Parathyroid adenoma (tissue), 2 donors: ENCODE data around the gene IKZF1.

Experiments used
- H2AFZ ChIP-seq: fragments of 300-600 bp; sonication (generic); one replicate; pipeline ENCODE4 v1.7.0; 2017; ENCODE audit warnings: antibody characterized with exemption, mild to moderate bottlenecking
- H3K27ac ChIP-seq: fragments of 300-600 bp; sonication (generic); one replicate; pipeline ENCODE4 v1.7.0; 2017
- H3K27me3 ChIP-seq: fragments of 300-600 bp; sonication (generic); one replicate; pipeline ENCODE4 v1.7.0; 2017; ENCODE audit warnings: low read length; ENCODE audit not compliant: control insufficient read depth, insufficient read depth
- H3K36me3 ChIP-seq: fragments of 300-600 bp; sonication (generic); one replicate; pipeline ENCODE4 v1.7.0; 2017; ENCODE audit warnings: low read length; ENCODE audit not compliant: control insufficient read depth, insufficient read depth
- H3K4me1 ChIP-seq: fragments of 300-600 bp; sonication (generic); one replicate; pipeline ENCODE4 v1.7.0; 2017; ENCODE audit warnings: control low read depth
- H3K4me2 ChIP-seq: fragments of 300-600 bp; sonication (generic); one replicate; pipeline ENCODE4 v1.7.0; 2017; ENCODE audit warnings: low read length
- H3K4me3 ChIP-seq: fragments of 300-600 bp; sonication (generic); one replicate; pipeline ENCODE4 v1.7.0; 2017; ENCODE audit warnings: low read depth, low read length
- H3K79me2 ChIP-seq: fragments of 300-600 bp; sonication (generic); one replicate; pipeline ENCODE4 v1.7.0; 2017; ENCODE audit warnings: control low read depth
- H3K9ac ChIP-seq: fragments of 300-600 bp; sonication (generic); one replicate; pipeline ENCODE4 v1.7.0; 2017; ENCODE audit warnings: mild to moderate bottlenecking
- H3K9me3 ChIP-seq: fragments of 300-600 bp; sonication (generic); one replicate; pipeline ENCODE4 v1.7.0; 2017; ENCODE audit warnings: low read length; ENCODE audit not compliant: control insufficient read depth
- TF ChIP-seq, protein P1 (sequence below): fragments of 300-600 bp; sonication (generic); IDR thresholded peaks from one replicate; pipeline ENCODE4 v1.7.0; 2017; ENCODE audit warnings: antibody characterized with exemption, mild to moderate bottlenecking
- donor health status: primary hyperparathyroidism.

The IKZF1 gene

DNA sequence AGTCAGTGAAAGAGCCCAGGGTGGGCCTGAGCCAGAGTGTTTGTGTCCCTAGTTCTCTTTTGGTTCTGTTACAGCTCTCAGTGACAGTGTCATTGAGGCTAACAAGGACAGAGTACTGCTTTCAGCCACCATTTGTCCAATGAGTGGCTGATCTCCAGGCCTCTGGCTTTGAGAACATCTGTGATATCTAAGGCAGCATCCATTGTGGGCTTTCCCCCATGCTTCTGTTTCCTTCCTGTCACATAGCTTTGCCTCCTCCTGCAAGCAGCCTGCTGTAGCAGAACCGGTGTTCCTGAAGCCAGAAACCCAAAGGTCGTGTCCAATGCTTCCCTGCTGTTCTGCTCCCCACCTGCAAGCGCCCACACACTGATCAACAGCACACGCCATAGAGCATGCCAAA, 68.4 kb downstream of the IKZF1 start:
- H3K9ac ChIP-seq: no peak overlapping the region
- TF ChIP-seq, protein P1, sequence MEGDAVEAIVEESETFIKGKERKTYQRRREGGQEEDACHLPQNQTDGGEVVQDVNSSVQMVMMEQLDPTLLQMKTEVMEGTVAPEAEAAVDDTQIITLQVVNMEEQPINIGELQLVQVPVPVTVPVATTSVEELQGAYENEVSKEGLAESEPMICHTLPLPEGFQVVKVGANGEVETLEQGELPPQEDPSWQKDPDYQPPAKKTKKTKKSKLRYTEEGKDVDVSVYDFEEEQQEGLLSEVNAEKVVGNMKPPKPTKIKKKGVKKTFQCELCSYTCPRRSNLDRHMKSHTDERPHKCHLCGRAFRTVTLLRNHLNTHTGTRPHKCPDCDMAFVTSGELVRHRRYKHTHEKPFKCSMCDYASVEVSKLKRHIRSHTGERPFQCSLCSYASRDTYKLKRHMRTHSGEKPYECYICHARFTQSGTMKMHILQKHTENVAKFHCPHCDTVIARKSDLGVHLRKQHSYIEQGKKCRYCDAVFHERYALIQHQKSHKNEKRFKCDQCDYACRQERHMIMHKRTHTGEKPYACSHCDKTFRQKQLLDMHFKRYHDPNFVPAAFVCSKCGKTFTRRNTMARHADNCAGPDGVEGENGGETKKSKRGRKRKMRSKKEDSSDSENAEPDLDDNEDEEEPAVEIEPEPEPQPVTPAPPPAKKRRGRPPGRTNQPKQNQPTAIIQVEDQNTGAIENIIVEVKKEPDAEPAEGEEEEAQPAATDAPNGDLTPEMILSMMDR: no peak
- no peak overlapping the region for H3K4me2 ChIP-seq
- H2AFZ ChIP-seq: no peak overlapping the region
- H3K9me3 ChIP-seq: no peaks in the 10 kb centered on the region
- H3K4me3 ChIP-seq: no peak overlapping the region
- H3K4me1 ChIP-seq: no peaks in the 10 kb centered on the region
- H3K36me3 ChIP-seq: no peaks in the 10 kb centered on the region
- no peak overlapping the region for H3K27ac ChIP-seq
- H3K79me2 ChIP-seq: no peaks in the 10 kb centered on the region
- H3K27me3 ChIP-seq: no peaks in the 10 kb centered on the region

DNA sequence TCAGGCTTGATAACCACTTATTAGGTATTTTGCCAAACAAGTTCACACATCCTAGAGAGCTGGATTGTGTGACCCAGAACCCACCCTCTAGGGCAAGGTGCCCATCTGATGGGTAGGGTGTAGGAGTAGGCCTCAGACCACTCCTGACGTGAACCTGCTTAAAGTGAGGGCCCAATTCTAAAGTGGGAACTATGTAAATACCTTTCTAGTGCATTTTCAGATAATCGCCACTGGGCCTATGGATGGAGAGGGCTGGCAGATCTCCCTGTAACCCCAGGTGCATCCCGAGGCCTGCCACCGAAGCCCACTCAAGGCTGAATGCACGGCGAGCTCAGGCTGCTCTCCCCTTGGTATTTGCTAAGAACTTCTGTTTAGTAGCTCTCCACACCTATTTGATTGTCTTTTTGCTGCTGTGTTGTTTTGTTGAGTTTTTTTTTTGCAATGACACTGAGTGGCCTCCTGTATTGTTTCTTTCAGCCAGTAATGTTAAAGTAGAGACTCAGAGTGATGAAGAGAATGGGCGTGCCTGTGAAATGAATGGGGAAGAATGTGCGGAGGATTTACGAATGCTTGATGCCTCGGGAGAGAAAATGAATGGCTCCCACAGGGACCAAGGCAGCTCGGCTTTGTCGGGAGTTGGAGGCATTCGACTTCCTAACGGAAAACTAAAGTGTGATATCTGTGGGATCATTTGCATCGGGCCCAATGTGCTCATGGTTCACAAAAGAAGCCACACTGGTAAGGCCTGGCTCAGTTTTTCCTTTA, 71.7 kb downstream of the IKZF1 start:
- no peak overlapping the region for H3K4me3 ChIP-seq
- no peaks in the 10 kb centered on the region for H3K27me3 ChIP-seq
- no peak overlapping the region for H3K9ac ChIP-seq
- no peaks in the 10 kb centered on the region for H3K79me2 ChIP-seq
- no peaks in the 10 kb centered on the region for H3K36me3 ChIP-seq
- no peak overlapping the region for H3K4me2 ChIP-seq
- TF ChIP-seq, protein P1: no peak
- H2AFZ ChIP-seq: no peak overlapping the region
- H3K4me1 ChIP-seq: no peaks in the 10 kb centered on the region
- no peak overlapping the region for H3K27ac ChIP-seq
- no peaks in the 10 kb centered on the region for H3K9me3 ChIP-seq

DNA sequence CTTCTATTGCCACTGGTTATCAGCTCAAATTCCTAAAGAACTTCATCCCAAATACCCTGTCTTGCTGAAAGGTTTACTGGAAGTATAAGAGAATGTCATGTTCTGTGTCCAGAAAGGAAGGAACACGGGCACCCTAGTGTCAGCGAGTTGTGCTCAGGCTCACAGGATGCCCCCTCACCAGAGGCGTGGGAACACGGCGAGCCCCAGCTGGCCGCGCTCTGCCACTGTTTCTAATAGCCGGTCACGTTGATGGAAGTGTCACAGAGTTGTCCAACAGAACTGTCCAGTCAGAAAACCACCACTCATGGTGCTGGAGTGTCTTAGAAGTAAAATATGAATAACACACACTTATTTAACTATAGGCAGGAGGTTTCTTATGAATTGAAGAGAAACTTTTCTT, 72.8 kb downstream of the IKZF1 start:
- H2AFZ ChIP-seq: no peak overlapping the region

DNA sequence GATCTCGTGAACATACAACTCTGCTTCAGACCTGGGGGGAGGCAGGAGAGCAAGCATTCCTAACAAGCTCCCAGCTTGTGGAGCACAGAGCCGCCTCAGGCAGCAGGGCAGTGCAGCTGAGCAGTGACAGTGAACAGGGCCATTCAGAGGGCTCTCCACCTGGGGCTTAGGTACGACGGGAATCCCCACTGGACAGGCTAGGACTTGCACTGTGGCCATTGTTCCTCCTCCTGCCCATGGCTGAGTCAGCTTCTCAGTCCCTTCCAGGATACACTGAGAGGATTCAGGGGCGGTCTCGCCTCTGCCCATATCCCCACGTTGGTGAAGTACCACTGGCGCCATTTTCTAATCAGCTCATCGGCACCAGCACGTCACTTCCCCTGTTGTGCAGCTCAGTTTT, 74.6 kb downstream of the IKZF1 start:
- Histone ChIP-seq H3K27me3 (no peaks in the 10 kb centered on the region), H3K36me3 (no peaks in the 10 kb centered on the region), H3K79me2 (no peaks in the 10 kb centered on the region), H3K4me3 (no peak overlapping the region), H3K4me2 (no peak overlapping the region), H2AFZ (peak overlapping the region; percentile 28), H3K4me1 (no peaks in the 10 kb centered on the region), H3K27ac (no peak overlapping the region), H3K9me3 (no peaks in the 10 kb centered on the region), H3K9ac (no peak overlapping the region)
- TF ChIP-seq, protein P1: no peak

More for the DNA sequence above, 72.8 kb downstream of the IKZF1 start:
- H3K9ac ChIP-seq: no peak overlapping the region
- H3K9me3 ChIP-seq: no peaks in the 10 kb centered on the region
- no peaks in the 10 kb centered on the region for H3K36me3 ChIP-seq
- no peak overlapping the region for H3K4me3 ChIP-seq
- no peaks in the 10 kb centered on the region for H3K79me2 ChIP-seq
- TF ChIP-seq, protein P1: no peak
- no peaks in the 10 kb centered on the region for H3K27me3 ChIP-seq
- no peak overlapping the region for H3K27ac ChIP-seq
- H3K4me1 ChIP-seq: no peaks in the 10 kb centered on the region
- H3K4me2 ChIP-seq: no peak overlapping the region

DNA sequence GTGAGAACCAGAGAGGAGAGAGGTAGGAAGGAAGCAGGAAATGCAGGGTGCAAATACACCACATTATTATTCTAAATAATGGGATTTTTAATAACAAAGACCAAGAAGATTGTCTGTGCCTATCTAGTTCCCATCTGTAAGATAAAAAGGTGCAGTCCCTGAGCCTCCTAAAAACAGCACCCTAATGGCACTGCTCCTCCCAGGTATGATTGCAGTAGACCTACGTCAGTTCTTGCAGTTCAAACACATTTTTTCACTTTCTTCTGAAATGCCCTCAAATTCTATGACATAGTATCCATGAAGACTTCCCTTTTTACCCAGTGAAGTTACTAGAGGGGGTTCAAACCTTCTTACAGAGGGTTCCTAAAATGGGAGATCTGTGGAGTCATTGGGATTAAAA, 75.0 kb downstream of the IKZF1 start:
- H3K9ac ChIP-seq: no peak overlapping the region
- H3K79me2 ChIP-seq: no peaks in the 10 kb centered on the region
- no peaks in the 10 kb centered on the region for H3K9me3 ChIP-seq
- no peaks in the 10 kb centered on the region for H3K27me3 ChIP-seq
- H3K36me3 ChIP-seq: no peaks in the 10 kb centered on the region
- H2AFZ ChIP-seq: no peak overlapping the region
- no peak overlapping the region for H3K4me3 ChIP-seq
- no peaks in the 10 kb centered on the region for H3K4me1 ChIP-seq
- no peak overlapping the region for H3K27ac ChIP-seq
- TF ChIP-seq, protein P1: no peak
- no peak overlapping the region for H3K4me2 ChIP-seq
